Measurements from ENCODE around the gene SLC13A3. TPM values are rescaled to one million over a fixed set of nuclear protein-coding genes. Genes with fewer than 3 reads are reported as not detected.

SLC13A3 gene
- total and polyA plus RNA-seq, 2 of the 4 experiments (the other 2 are of a cell fraction) = 2.5 to 4.2 TPM

- no peak overlapping the region for H4K5ac ChIP-seq (ENCODE audit: low read depth, low read length)
- H2AK9ac ChIP-seq (replicated peaks; ENCODE audit: low read depth, low read length, poor library complexity) = no peak overlapping the region
- in situ Hi-C loops (cut with MboI; ENCODE audit: low sequenced_read_pairs) (no loop called here), dilution Hi-C loops (cut with HindIII; ENCODE audit: low sequenced_read_pairs, unreplicated experiment) (no loop called here), intact Hi-C loops (cut with micrococcal nuclease) (no loop called here)
- H3K27me3 ChIP-seq (ENCODE audit: control insufficient read depth, insufficient read depth, low read length) = no peaks in the 10 kb centered on the region
- H3K23ac ChIP-seq (ENCODE audit: low read depth, low read length) = no peak overlapping the region
- H2BK120ac ChIP-seq (ENCODE audit: low read depth, low read length) = no peak overlapping the region
- no peak overlapping the region for H3K4me2 ChIP-seq (ENCODE audit: low read depth, low read length)
- no peak overlapping the region for H4K91ac ChIP-seq (ENCODE audit: insufficient read depth, low read depth, low read length)
- CTCF ChIA-PET = interaction anchor here (0.6 kb wide), 1 partner anchor 1637 kb away, joined by 4 read pairs; no protein-coding TSS in a partner anchor
- no peak overlapping the region for H3K9ac ChIP-seq (ENCODE audit: low read depth, low read length)
- H3K9me1 ChIP-seq (ENCODE audit: insufficient read depth, low read length) = no peaks in the 10 kb centered on the region
- no peak for TF ChIP-seq MAFK (IDR thresholded peaks at IDR 0.05; ENCODE audit: low read depth, low read length)
- TF ChIP-seq, protein P1, sequence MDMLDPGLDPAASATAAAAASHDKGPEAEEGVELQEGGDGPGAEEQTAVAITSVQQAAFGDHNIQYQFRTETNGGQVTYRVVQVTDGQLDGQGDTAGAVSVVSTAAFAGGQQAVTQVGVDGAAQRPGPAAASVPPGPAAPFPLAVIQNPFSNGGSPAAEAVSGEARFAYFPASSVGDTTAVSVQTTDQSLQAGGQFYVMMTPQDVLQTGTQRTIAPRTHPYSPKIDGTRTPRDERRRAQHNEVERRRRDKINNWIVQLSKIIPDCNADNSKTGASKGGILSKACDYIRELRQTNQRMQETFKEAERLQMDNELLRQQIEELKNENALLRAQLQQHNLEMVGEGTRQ (IDR thresholded peaks at IDR 0.05; ENCODE audit: low read depth, low read length) = no peak
- no peak overlapping the region for H2BK15ac ChIP-seq (ENCODE audit: low read depth, low read length)
- H3K79me1 ChIP-seq (ENCODE audit: low read depth in 1 of 2, low read length in 2 of 2) = no peaks in the 10 kb centered on the region
- H4K20me1 ChIP-seq (ENCODE audit: insufficient read depth, low read length) = no peaks in the 10 kb centered on the region
- no peak overlapping the region for H2AK5ac ChIP-seq (ENCODE audit: low read depth, low read length)
- no peaks in the 10 kb centered on the region; the same call in 1 of the 2 replicates for H3K36me3 ChIP-seq (ENCODE audit: control insufficient read depth, insufficient read depth, low read length)
- H3K27ac ChIP-seq (ENCODE audit: insufficient read depth, low read length) = no peak overlapping the region
- H3K18ac ChIP-seq (ENCODE audit: low read depth, low read length) = no peak overlapping the region
- no peak overlapping the region for H2BK5ac ChIP-seq (ENCODE audit: low read depth, low read length, poor library complexity, severe bottlenecking)
- ATAC-seq (ENCODE audit: low read depth) (no peak), DNase-seq (no peak)
- POLR2A ChIA-PET (ENCODE audit: unreplicated experiment) = no interaction called here
- H3K56ac ChIP-seq (ENCODE audit: extremely low read depth, insufficient read depth, low read length) = no peak overlapping the region
- no peak overlapping the region for H4K8ac ChIP-seq (ENCODE audit: low read depth in 2 of 2, low read length in 2 of 2)
- BruUV-seq (replicated peaks) = no TSS peak
- H2BK20ac ChIP-seq (ENCODE audit: low read depth, low read length) = no peak overlapping the region
- H3K9me3 ChIP-seq (ENCODE audit: control insufficient read depth, insufficient read depth, low read length) = no peaks in the 10 kb centered on the region
- no peak overlapping the region for H3K4ac ChIP-seq (ENCODE audit: low read depth, low read length)
- WGBS, 2 experiments (ENCODE audit: extremely low coverage in 2 of 2, insufficient read length in 1 of 2) = no CpG with 5 or more reads among the region's 3 CpGs
- H3K4me3 ChIP-seq (ENCODE audit: insufficient read depth, low read depth, low read length) = no peak overlapping the region
- H3K4me1 ChIP-seq (ENCODE audit: control insufficient read depth, insufficient read depth, low read length) = no peaks in the 10 kb centered on the region
- no peak overlapping the region for H2AFZ ChIP-seq (replicated peaks; ENCODE audit: low read length, poor library complexity)
- H3K14ac ChIP-seq (replicated peaks; ENCODE audit: low read depth, low read length) = no peak overlapping the region
Measured at GRCh38 chr20:46663531-46663930, 12.3 kb upstream of the SLC13A3 start.
